Neural cell (in vitro differentiated cells): ENCODE measurements around the gene TLE3. TPM values are rescaled to one million over a fixed set of nuclear protein-coding genes. Genes with fewer than 3 reads are reported as not detected.

Experiments used
- H2AFZ ChIP-seq: fragments of 200-600, 300-800 bp; sonication (generic), shearing (Covaris generic); 2 replicates; pipeline ENCODE4 v1.6.0; 2014; ENCODE audit warnings: low read depth, mild to moderate bottlenecking, antibody characterized with exemption, low read length, moderate library complexity
- H3F3A ChIP-seq: fragments of 200-600 bp; shearing (Covaris generic); 2 replicates; pipeline ENCODE4 v1.6.1; 2016; ENCODE audit warnings: mild to moderate bottlenecking, moderate library complexity, mixed read lengths, antibody characterized with exemption, low read length; ENCODE audit not compliant: insufficient read depth, poor library complexity, severe bottlenecking
- H3K27ac ChIP-seq: fragments of 200-600, 300-800 bp; sonication (generic), shearing (Covaris generic); 2 replicates; pipeline ENCODE4 v1.5.1; 2014; ENCODE audit warnings: mild to moderate bottlenecking, low read length, moderate library complexity
- H3K27me3 ChIP-seq: fragments of 300-800, 200-600 bp; sonication (generic), shearing (Covaris generic); 2 replicates; pipeline ENCODE4 v1.6.0; 2014; ENCODE audit warnings: mild to moderate bottlenecking, low read depth, low read length, moderate library complexity; ENCODE audit not compliant: insufficient read depth
- H3K36me3 ChIP-seq: fragments of 300-800, 200-600 bp; sonication (generic), shearing (Covaris generic); 2 replicates; pipeline ENCODE4 v1.5.1; 2014; ENCODE audit warnings: mild to moderate bottlenecking, antibody characterized with exemption, low read length, moderate library complexity; ENCODE audit not compliant: insufficient read depth
- H3K4me2 ChIP-seq: fragments of 300-800, 200-600 bp; sonication (generic), shearing (Covaris generic); 2 replicates; pipeline ENCODE4 v1.6.0; 2014; ENCODE audit warnings: mild to moderate bottlenecking, low read length
- H3K4me3 ChIP-seq: fragments of 300-800, 200-600 bp; sonication (generic), shearing (Covaris generic); 2 replicates; pipeline ENCODE4 v1.5.1; 2014; ENCODE audit warnings: mild to moderate bottlenecking, low read length, moderate library complexity
- H3K79me2 ChIP-seq: fragments of 200-600 bp; shearing (Covaris generic); replicated peaks from 2 replicates; pipeline ENCODE4 v1.6.0; 2014; ENCODE audit warnings: mild to moderate bottlenecking, low read length, moderate library complexity; ENCODE audit not compliant: insufficient read depth
- H3K9ac ChIP-seq: fragments of 300-800, 200-600 bp; sonication (generic), shearing (Covaris generic); 2 replicates; pipeline ENCODE4 v1.6.1; 2016; ENCODE audit warnings: mild to moderate bottlenecking, low read length, mixed read lengths
- H3K9me2 ChIP-seq: fragments of 200-600 bp; shearing (Covaris generic); 2 replicates; pipeline ENCODE4 v1.6.1; 2016; ENCODE audit warnings: mild to moderate bottlenecking, low read length, mixed read lengths; ENCODE audit not compliant: insufficient read depth
- H3K9me3 ChIP-seq: fragments of 200-600, 300-800 bp; sonication (generic), shearing (Covaris generic); 2 replicates; pipeline ENCODE4 v1.6.1; 2016; ENCODE audit warnings: mild to moderate bottlenecking, mixed run types, low read length, moderate library complexity, mixed read lengths
- H4K20me1 ChIP-seq: fragments of 200-600 bp; shearing (Covaris generic); 2 replicates; pipeline ENCODE4 v1.6.1; 2016; ENCODE audit warnings: mild to moderate bottlenecking, mixed run types; ENCODE audit not compliant: insufficient read depth
- CTCF ChIP-seq: fragments of 450-650 bp; IDR thresholded peaks from 2 replicates; pipeline ENCODE4 v1.5.1; 2014; ENCODE audit warnings: antibody characterized with exemption, mild to moderate bottlenecking, moderate library complexity; ENCODE audit not compliant: poor library complexity, severe bottlenecking
- EP300 ChIP-seq: fragments of 450-650 bp; conservative IDR thresholded peaks from 2 replicates; pipeline ENCODE4 v1.6.1; 2014; ENCODE audit warnings: antibody characterized with exemption, mild to moderate bottlenecking, moderate library complexity; ENCODE audit not compliant: poor library complexity, severe bottlenecking
- EZH2 ChIP-seq: fragments of 200-600, 300-800 bp; shearing (Covaris generic), sonication (generic); IDR thresholded peaks from 2 replicates; pipeline ENCODE4 v1.6.1; 2014; ENCODE audit warnings: antibody characterized with exemption, low read length, borderline replicate concordance, mild to moderate bottlenecking; ENCODE audit not compliant: insufficient read depth, poor library complexity, severe bottlenecking
- MXI1 ChIP-seq: fragments of 450-650 bp; conservative IDR thresholded peaks from 2 replicates; pipeline ENCODE4 v1.6.1; 2014; ENCODE audit warnings: antibody characterized with exemption, mild to moderate bottlenecking; ENCODE audit not compliant: poor library complexity, severe bottlenecking
- POLR2AphosphoS5 ChIP-seq: IDR thresholded peaks from 2 replicates; pipeline ENCODE4 v1.6.1; 2012
- RAD21 ChIP-seq: fragments of 450-650 bp; conservative IDR thresholded peaks from 2 replicates; pipeline ENCODE4 v1.6.1; 2014; ENCODE audit warnings: antibody characterized with exemption, mild to moderate bottlenecking, moderate library complexity
- REST ChIP-seq: IDR thresholded peaks from 2 replicates; pipeline ENCODE4 v1.6.1; 2012; ENCODE audit warnings: borderline replicate concordance
- SMC3 ChIP-seq: fragments of 450-650 bp; conservative IDR thresholded peaks from 2 replicates; pipeline ENCODE4 v1.6.1; 2014; ENCODE audit warnings: antibody characterized with exemption, mild to moderate bottlenecking, moderate library complexity; ENCODE audit not compliant: poor library complexity
- TAF1 ChIP-seq: IDR thresholded peaks from 2 replicates; pipeline ENCODE4 v1.6.1; 2012; ENCODE audit warnings: low read depth
- polyA plus RNA-seq: library from polyadenylated mRNA; depleted of rRNA; stranded (reverse); fragments of >200 nt; gene quantifications from 2 replicates; pipeline ENCODE4 v1.2.3, GENCODE V29; 2014

TLE3 gene
- polyA plus RNA-seq, 1 donor from 2014 or later, result 27.6 TPM

- Histone ChIP-seq H3K36me3 (no peaks in the 10 kb centered on the region), H3F3A (no peaks in the 10 kb centered on the region), H2AFZ (no peak overlapping the region), H3K4me2 (no peak overlapping the region), H4K20me1 (no peaks in the 10 kb centered on the region), H3K4me3 (no peak overlapping the region), H3K9me3 (no peaks in the 10 kb centered on the region), H3K27me3 (no peaks in the 10 kb centered on the region), H3K79me2 (no peaks in the 10 kb centered on the region), H3K9ac (no peak overlapping the region), H3K27ac (no peak overlapping the region), H3K9me2 (no peaks in the 10 kb centered on the region)
- TF ChIP-seq REST (no peak), EZH2 (no peak), EP300 (no peak), SMC3 (no peak), POLR2AphosphoS5 (no peak), RAD21 (no peak), TAF1 (no peak), CTCF (no peak), MXI1 (no peak)
Measured at GRCh38 chr15:69999392-70000085, 98.2 kb downstream of the TLE3 start.

GRCh38 chr15:69998541-69999391 is 99.0 kb downstream of the TLE3 start:
- H3K9me3 ChIP-seq, result no peaks in the 10 kb centered on the region
- H3K27ac ChIP-seq, result no peak overlapping the region
- H3K4me2 ChIP-seq, result no peak overlapping the region
- H4K20me1 ChIP-seq, result no peaks in the 10 kb centered on the region
- no peaks in the 10 kb centered on the region for H3K27me3 ChIP-seq
- H3K79me2 ChIP-seq, result no peaks in the 10 kb centered on the region
- no peak overlapping the region for H3K9ac ChIP-seq
- no peak overlapping the region for H2AFZ ChIP-seq
- no peak overlapping the region for H3K4me3 ChIP-seq
- no peaks in the 10 kb centered on the region for H3K36me3 ChIP-seq
- TF ChIP-seq SMC3 (no peak), TAF1 (no peak), POLR2AphosphoS5 (no peak)
- H3F3A ChIP-seq, result no peaks in the 10 kb centered on the region
- no peaks in the 10 kb centered on the region for H3K9me2 ChIP-seq
